Activated CD4-positive, alpha-beta T cell treated with anti-CD3 and anti-CD28 coated beads, Interleukin-2, amount 50 U/mL, for 24 hours (primary cell): ENCODE results near the gene MYO16.
"Not testable (repeated sequence)": the region's sequence is repeated elsewhere in the genome, so short reads cannot be mapped to it uniquely, and the experiment has no call there.

Source experiments
- DNase-seq, 2 donors: peaks; one replicate each; pipeline ENCODE4 v3.0.0-alpha.2; 2020; ENCODE audit warnings: low read depth in 1 of 2, low spot score in 1 of 2

The MYO16 gene

DNA sequence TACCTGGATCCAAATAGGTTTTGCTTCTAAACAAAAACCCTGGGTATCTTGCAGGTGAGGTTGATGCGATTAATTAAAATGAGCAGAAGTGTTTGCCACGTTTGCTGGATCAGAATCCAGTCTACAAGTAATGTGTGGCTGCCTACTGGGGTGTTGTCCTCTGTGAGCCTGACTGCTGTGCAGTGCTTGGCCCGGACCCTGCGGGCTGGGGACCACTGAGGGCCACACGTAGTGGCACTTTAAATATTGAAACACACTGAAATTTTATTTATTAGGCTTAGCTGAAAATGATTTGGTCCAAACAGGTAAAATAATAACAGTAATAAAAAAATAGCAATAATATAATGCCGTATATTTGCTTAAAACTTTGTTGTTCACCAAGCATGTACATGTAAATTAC, 338.0 kb downstream of the MYO16 start:
- DNase-seq = no peak

DNA sequence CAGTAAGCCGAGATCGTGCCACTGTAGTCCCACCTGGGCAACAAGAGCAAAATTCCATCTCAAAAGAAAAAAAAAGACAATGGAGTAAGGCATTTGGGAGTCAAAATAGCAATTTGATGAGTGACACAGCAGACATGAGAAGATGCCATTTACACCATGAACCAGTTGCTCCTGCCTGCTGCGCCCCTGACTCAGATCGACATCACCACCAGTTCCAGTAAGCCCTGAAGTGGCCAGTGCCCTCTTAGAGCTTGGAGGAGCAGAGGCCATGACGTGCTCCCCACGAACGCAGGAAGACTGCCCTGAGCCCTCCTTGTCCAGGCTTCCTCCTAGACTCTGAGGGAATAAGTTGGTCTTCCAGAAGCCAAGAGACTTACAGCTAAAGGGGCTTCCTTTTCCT, 339.2 kb downstream of the MYO16 start:
- DNase-seq = no peak

DNA sequence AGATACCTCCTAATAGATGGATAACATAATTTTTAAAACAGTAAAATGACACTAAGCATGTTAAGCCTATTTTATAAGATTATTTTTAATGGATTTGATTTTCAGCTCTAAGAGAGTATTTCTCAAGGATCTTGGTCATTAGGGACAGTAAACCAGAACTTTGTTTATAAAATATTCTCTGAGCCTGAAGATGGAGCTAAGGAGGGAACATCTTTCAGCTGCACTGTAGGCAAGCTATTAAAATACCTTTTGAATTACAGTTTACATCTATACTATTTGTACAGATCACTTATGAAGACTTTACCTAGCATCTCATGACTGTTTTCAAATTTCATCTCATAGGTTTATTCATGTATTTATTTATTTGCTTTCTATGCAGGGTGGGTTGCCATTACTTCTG, 345.3 kb downstream of the MYO16 start:
- no peak for DNase-seq

DNA sequence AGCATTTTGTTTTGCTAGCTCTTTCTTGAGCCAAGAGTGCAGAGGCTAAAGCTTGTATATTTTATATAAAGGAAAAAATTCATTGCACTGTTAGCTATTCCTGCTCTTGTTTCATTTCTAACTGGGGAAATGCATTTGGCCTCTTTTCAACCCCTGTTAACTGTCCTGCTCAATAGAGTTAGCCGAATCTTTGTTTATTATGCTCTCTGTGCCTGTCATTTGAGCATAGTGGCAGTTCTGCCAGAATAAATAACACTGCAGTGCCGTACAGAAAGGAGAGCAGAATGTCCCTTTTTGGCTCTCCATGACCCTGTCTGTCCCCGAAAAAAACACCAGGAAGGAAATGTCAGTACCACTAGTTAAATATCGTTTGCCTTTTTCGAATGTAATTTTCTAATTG, 350.8 kb downstream of the MYO16 start:
- DNase-seq = no peak

DNA sequence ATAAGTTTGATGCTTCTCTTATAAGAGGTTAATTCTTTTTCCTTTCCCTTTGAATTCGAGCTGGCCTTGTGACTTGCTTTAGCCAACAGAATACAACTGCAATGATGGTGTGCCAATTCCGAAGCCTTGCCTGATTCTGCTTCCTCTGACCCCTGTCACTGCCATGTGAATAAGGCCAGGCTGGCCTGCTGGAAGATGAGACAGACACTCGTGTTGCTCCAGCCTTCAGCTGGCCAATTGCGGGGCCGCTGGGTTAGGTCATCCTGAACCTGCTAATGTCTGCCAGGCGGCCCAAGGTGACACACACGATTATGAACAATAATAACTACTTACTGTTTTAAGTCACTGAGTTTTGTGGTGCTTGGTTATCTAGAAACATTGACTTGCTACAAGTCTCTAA, 352.0 kb downstream of the MYO16 start:
- DNase-seq = no peak

DNA sequence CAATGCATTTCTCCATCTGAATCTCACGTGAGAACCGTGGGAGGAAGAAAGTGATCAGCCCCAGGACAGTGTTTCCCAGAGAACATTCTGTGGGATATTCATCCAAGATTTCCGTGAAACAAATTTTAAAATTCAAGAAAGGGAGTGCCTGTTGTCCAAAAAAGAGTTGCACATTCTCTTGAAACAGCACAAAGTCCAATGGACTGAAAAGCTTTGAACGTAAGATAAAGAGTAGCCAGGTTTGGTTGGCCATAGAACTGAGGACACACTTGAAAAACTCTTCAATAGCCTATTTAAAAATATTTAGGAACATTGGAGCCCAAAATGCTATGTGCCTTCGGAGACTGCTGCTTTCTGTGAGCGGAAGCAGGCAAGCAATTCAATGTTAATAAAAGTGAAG, 353.9 kb downstream of the MYO16 start:
- no peak for DNase-seq

DNA sequence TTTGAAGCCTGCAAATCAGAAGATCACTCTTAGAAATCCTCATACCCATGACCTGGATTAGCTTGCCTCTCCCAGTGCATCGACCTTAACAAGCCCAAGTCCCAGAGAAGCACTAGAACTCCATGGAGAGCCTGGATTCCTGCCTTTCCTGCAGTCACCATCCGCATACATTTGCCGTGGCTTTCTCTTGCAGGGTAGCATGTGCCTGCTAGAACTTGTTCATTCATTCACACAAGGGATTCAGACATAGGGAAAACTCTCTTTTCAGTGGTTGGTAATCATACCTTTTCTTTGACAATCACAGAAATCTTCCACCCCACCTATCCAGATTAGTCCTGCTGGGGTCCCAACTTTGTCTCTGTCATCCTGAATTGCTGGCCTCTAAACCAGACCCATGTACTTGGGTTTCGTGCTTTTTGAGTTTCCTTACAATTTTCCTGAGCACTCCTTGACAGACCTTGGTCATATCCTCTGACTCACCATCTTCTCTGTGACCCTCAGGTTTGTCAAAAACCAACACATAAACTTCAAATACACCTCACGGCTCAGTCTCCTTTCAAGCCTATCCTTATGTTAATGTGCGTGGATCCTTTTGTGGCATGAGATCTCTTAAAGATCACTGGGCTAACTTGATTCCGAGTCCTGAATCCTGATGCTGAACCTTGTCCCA, 355.0 kb downstream of the MYO16 start:
- no peak for DNase-seq

DNA sequence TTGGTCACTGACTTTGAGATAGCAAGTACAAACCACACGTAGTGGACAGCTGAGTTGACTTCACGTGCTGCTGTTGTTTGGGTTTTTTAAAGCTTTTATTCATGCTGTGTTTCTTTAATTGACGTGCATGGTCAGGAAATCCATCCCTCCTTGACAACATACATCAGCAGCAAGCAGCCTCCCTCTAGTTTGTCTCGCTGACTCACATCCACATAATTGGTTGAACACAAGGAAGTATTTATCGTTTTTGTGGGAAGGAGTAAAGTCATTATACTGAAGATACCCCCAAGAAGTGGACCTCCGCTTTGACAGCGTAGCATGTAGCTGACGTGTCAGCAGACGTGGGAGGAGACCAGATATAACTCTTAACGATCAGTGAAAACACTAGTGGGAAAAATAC, 355.8 kb downstream of the MYO16 start:
- no peak for DNase-seq

DNA sequence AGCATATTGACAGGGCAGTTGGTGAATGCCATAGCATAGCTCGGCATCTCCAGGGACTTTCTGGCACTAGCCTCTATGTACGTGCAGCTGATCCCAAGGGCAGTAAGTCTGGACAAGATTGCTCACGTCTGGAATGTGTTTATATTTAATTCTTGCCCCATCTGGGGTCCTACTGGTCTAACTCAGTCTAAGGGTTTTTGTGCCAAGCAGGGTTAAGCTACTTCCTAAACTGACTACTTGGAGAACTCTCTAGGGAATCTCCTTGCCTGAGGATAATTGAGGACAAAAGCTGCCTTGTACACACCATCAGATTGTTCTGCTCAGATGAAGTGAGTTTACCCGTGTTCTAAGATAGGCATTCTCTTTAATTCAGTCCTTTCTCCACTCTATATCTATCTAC, 358.1 kb downstream of the MYO16 start:
- DNase-seq = no peak

DNA sequence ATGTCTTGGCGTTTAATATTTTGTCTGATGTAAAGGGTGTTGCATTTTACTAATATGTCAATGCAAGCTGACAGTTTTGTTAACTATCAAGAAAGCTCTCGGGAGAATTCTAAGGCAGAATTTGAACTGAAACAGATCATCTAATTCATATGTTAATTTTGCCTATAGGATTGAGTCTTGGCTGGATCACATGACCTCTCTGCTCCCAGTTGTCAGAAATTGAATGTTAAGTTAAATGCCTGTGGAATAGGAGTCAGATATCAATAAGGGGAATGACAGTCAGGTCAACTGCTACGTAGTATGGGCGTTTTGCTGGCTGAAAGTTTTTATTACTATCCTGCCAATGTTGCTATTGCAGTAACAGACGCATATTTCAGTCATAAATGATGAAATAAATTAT, 358.5 kb downstream of the MYO16 start:
- no peak for DNase-seq

DNA sequence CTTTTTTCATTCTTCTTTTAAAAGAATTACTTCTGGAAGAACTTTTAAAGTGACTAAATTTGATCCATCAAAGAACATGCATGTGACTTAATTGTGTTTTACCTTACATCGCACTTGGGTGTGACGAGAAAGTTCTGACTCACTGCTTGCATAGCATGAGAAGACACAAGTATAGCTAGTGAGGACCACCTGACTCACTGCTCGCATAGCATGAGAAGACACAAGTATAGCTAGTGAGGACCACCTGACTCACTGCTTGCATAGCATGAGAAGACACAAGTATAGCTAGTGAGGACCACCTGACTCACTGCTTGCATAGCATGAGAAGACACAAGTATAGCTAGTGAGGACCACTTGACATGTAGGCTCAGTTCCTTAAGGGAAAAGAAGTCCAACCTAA, 362.0 kb downstream of the MYO16 start:
- not testable (repeated sequence) for DNase-seq

DNA sequence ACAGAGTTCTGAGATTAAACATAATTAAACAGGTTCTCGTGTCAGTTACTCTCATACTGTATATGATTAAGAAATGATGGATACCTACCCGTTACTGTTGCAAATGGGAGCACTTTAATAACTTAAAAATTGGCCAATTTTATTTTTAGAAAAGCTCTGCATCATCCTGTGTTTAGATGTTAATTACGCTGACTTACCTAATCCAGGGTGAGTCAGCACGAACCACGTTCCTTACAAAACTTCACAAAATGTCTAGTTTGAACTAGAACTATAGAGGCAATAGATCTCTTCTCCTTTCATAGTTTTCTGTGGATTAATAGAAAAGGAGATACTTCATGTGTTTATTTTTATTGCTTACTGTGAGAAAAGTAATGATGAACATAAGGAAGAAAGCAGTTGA, 363.9 kb downstream of the MYO16 start:
- DNase-seq = no peak

DNA sequence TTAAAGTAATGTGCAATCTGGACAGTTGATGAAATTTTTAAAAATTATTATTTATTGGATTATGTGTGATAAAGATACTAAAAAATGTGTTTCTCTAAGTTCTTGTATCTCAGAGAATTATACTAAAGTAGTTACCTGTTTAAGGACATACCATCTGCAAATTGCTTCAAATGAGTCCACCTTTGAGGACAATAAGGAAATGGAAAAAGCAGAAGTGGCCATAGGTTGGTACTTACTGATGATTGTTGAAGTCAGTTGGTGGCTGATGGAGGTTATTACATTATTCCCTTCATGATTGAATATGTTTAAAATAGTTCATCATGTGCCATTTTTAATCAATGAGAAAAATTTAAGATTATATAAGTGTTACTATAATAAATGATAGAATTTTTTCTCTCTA, 367.0 kb downstream of the MYO16 start:
- DNase-seq = no peak

DNA sequence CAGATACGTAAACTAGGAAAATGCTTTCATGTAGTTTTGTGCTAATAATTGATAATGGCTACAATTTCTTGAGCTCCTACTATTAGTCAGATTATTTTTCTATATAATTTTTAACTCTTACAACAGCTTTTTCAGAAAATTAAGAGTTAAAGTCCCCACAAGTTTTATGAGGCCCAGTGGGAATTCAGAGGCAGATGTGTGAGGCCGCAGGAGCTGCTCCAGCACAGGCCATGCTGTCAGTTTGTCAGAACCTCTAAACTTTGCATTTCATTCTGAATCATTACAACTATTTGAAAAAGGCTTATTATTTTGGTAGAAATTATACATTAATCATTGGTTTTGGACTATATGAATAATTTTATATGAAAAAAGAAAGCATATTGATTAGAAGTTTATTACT, 370.8 kb downstream of the MYO16 start:
- DNase-seq = no peak

DNA sequence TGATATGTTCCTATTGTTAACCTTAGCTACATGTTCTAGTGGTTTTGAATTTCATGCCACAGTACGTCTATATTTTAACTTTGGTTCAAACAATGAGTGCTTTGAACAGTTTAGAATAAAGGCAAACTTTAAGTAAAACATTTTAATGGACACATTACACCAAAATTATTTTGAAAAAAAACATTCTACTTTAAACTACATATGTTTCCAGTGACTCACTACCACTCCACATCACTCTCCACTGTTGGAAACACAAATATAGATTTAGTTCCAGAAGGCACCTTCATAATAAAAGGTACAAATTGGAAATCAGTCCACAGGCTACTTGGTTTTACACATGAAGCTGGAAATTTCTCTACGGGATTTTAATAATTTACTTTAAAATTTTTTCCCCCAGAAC, 373.5 kb downstream of the MYO16 start:
- DNase-seq = no peak

DNA sequence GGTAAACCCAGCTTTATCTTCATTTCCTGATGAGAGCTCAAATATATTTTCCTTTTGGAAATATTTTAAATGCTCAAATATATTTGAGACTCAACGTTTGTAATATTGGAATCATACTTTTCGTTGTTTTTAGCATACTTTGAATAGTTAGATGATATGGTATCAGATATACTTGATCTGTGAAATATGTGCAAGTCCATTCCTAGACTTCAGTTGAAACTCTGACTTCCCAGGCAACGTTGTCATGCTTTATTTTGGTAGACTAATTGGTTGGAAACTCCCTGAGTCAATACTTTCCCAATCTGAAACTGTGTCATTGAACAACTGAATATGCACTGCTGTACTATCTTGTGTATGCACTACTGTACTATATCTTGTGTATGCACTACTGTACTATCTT, 378.5 kb downstream of the MYO16 start:
- DNase-seq = no peak

DNA sequence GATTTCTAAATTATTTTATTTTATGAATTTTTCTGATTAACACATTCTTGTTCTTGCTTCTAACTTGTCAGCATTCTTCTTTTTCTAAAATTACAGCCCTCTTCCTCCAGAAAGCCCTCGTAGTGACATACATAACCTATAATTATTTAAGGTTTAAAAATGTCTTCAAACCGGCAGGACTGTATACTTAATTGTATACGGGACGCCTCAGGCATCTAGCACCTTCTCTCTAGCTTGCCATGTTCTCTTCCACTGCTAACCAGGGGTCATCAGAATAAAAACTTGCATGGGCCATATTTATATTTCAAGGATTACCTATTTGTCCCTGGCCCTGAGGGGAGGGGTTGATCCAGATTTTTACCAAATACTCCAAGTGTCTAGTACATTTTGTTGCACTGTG, 380.3 kb downstream of the MYO16 start:
- DNase-seq = no peak

DNA sequence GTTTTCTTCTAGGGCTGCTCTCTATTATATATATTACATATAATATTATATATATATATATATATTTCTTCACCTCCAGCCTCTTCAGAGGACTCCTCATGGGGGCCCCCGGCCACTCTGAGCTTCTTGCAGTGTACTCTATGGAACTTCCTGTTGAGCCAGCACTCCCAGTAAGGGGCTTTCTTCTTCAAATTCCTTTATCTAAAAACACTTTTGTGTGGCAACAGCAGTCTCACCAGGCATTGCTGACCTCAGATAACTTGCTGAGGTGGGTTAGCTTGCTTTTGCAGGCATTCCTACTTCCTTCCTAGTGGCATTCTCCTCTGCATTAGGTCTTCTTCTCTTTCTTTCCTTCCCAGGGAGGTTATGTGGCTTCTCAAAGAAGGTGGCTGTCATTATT, 381.5 kb downstream of the MYO16 start:
- no peak for DNase-seq

DNA sequence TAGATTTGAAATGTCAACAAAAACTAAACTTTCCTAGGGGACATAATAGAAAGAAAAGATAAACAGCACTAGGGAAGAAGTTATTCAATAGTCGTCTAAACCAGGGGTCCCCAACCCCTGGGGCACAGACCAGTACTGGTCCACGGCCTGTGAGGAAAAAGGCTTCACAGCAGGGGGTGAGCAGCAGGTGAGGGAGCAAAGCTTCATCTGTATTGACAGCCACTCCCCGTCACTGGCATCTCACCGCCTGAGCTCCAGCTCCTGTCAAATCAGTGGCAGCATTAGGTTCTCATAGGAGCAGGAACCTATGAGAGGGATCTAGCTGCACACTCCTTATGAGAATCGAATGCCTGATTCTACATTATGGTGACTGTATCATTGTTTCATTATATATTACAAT, 382.7 kb downstream of the MYO16 start:
- no peak for DNase-seq

DNA sequence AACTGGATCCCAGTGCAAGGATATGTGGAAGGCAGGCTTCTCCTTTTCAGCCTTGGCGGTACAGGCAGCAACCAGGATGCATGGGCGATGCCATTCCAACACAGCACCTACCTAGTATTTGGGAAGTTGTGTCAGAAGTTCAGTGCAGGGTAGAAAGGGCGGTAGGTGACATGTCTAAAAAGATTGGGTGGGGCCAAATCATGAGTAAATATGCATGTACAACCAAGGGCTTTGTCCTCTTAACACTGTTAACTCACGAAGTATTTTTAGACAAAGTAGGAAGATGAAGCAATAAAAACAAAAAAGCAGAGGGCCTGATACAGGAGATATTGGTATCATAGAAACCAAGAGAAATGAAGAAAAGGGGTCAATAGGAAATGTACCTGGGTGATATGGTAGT, 392.1 kb downstream of the MYO16 start:
- no peak for DNase-seq

DNA sequence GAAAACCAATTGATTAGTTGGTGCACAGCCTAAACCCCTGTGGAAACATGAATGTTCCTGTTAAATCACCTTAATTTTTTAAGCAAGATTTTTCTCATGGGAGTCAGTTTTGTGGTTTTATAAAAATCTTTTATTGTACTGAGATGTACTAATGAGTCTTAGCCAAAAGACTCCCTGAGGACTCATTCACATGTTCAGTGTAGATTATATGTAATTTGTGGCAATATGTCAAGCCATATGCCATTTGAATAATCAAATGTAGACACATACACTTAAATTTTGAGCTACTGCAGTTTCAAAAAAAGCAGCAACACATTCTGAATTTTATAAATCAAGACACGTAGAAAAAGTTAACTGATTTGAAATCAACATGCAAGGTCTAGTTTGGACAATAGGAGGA, 395.2 kb downstream of the MYO16 start:
- DNase-seq = no peak

DNA sequence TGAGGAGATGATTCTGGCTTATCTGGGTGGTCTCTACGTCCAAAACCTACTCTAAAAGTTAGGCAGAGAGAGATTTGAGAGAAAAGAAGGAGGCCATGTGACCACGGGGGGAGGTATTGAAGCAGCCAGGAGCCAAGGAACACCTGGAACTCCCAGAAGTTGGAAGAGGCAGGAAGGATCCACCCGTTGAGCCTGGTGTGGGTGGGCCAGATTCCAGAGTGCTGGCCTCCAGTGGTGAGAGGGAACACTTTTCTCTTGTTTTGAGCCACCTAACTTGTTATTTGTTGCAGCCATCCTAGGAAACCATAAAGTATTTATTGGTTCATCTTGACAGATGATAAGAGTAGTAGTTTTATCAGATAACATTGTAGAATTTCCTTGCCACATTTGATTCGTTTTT, 396.9 kb downstream of the MYO16 start:
- no peak for DNase-seq

DNA sequence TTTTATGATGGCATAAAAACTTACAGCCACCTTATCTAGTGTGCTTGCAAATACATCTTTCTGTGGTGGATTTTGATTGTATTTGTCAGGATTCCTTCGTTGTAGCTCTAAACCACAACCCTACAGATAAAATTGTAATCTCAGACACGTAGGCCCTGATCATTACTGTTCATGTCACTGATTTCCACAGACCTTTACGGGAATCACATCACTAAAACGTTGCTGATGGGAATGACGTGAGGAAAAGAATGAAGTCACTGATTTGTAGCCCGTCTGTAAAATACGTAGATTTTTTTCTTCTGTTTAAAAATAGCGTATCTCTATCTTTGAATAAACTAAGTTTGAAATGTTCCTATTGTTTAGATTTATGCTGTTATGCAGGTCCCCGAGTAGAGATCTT, 399.2 kb downstream of the MYO16 start:
- DNase-seq = no peak

DNA sequence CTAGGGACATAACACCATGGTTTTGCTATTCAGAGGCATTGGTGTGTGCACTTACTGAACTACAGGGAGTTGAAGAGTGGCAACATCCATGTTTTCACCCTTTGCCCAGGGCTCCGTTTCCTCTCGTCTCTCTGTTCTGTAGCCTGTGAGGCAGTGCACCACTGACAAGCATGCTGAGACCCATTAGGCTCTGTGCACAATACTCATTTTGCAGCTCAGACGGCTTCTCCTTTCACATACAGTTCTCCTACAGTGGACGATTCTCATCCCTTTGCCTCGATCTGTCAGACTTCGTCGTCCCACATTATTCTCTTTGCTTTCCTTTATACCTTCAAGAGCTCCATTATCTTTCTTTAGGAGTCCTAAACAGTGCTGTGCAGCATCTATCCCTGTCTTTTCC, 403.7 kb downstream of the MYO16 start:
- DNase-seq = no peak
